ENCODE data around the gene PPP4R2.

DNA sequence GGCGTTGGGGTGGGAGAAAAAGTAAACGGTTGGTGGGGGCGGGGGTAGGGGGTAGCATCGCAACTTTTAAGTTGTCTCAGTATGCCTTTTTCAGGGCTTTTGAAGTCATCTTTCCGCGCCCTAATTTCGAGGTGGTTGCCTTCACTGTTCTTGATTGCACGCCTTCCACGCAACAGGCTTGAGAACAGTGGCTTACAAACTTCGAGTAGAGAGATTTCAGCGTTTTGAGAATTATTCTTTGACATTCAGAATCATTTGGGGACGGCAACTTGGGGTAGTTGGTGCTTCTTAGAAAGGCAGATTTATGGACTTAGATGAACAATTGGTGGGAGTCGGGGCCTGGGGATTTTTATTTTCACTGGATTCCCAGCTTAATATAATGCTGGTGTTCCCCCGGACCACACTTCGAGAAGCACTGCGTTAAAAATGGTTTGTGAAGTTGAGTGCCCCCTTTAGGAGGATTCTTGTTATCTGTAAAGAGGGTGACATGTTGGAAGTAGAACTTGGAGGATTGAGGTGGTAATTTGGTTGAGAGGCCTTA is 880 bp downstream of the PPP4R2 start:
- TF ChIP-seq POLR2AphosphoS5 (IDR thresholded peaks at IDR 0.05; ENCODE audit: insufficient read depth in 1 of 2, low read depth in 1 of 2) (no peak), CTCF (IDR thresholded peaks at IDR 0.05) (peak in 1 of 3 experiments; percentile 34), POLR2A (IDR thresholded peaks at IDR 0.05) (no peak)
